ENCODE results near the gene ASB5. TPM values are rescaled to one million over a fixed set of nuclear protein-coding genes. Genes with fewer than 3 reads are reported as not detected.

The ASB5 gene
- total and polyA plus RNA-seq, 9 of the 15 experiments (the other 6 are each of a cell fraction or from before 2014, with no cell fraction given): not detected

DNA sequence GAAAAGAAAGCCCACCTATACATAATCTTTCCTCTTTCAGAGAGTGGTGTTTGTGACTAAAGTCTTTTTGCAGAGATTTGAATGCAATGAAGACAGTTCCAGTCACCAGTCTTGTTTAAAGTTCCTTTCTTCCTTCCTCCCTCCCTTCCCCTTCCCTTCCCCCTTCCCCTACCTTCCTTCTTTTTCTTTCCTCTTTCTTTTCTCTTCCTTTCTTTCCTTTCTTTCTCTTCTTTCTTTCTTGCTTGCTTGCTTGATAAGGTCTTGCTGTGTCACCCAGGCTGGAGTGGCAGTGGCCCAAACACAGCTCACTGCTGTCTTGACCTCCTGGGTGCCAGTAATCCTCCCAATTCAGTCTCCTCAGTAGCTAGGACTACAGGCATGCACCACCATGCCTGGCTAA lies 19.0 kb upstream of the ASB5 start (continued):
- TF ChIP-seq HSF4 (CRISPR knock-in tag; IDR thresholded peaks at IDR 0.05; ENCODE audit: borderline replicate concordance): no peak
- TF ChIP-seq ELF4 (CRISPR knock-in tag; IDR thresholded peaks at IDR 0.05): no peak
- TF ChIP-seq PTRF (tag; IDR thresholded peaks at IDR 0.05): no peak
- TF ChIP-seq HDAC2 (IDR thresholded peaks at IDR 0.05): no peak
- no peak for TF ChIP-seq ZNF668 (CRISPR knock-in tag; IDR thresholded peaks at IDR 0.05)
- TF ChIP-seq MTA1 (IDR thresholded peaks at IDR 0.05; ENCODE audit: borderline replicate concordance): peak; percentile 62
- TF ChIP-seq ZNF609 (CRISPR knock-in tag; IDR thresholded peaks at IDR 0.05; ENCODE audit: borderline replicate concordance): no peak
- 0 out of 2 replicates have a peak, but pooled peaks have one; percentile 35 for TF ChIP-seq SMARCE1 (IDR thresholded peaks at IDR 0.05)
- TF ChIP-seq RBM14 (IDR thresholded peaks at IDR 0.05; ENCODE audit: borderline replicate concordance, insufficient read depth, low read depth, low read length): no peak
- TF ChIP-seq, protein P1, sequence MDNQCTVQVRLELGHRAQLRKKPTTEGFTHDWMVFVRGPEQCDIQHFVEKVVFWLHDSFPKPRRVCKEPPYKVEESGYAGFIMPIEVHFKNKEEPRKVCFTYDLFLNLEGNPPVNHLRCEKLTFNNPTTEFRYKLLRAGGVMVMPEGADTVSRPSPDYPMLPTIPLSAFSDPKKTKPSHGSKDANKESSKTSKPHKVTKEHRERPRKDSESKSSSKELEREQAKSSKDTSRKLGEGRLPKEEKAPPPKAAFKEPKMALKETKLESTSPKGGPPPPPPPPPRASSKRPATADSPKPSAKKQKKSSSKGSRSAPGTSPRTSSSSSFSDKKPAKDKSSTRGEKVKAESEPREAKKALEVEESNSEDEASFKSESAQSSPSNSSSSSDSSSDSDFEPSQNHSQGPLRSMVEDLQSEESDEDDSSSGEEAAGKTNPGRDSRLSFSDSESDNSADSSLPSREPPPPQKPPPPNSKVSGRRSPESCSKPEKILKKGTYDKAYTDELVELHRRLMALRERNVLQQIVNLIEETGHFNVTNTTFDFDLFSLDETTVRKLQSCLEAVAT (IDR thresholded peaks at IDR 0.05): no peak
- no peak for TF ChIP-seq NCOR1 (IDR thresholded peaks at IDR 0.05)
- no peak for TF ChIP-seq NR3C1 (CRISPR knock-in tag; IDR thresholded peaks at IDR 0.05)
- TF ChIP-seq DNMT1 (IDR thresholded peaks at IDR 0.05): no peak
- no peak for TF ChIP-seq SOX6 (IDR thresholded peaks at IDR 0.05)
- no peak for TF ChIP-seq TAF15 (IDR thresholded peaks at IDR 0.05; ENCODE audit: low read depth, low read length)
- TF ChIP-seq ETV6 (IDR thresholded peaks at IDR 0.05; ENCODE audit: borderline replicate concordance in 1 of 2, low read depth in 2 of 2, low read length in 1 of 2): no peak
- no peak for TF ChIP-seq ETV6 (CRISPR knock-in tag; IDR thresholded peaks at IDR 0.05; ENCODE audit: borderline replicate concordance)
- TF ChIP-seq NFATC3 (IDR thresholded peaks at IDR 0.05): no peak
- TF ChIP-seq, protein P2, sequence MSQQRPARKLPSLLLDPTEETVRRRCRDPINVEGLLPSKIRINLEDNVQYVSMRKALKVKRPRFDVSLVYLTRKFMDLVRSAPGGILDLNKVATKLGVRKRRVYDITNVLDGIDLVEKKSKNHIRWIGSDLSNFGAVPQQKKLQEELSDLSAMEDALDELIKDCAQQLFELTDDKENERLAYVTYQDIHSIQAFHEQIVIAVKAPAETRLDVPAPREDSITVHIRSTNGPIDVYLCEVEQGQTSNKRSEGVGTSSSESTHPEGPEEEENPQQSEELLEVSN (IDR thresholded peaks at IDR 0.05; ENCODE audit: borderline replicate concordance in 1 of 2, extremely low read depth in 1 of 2, insufficient read depth in 1 of 2, insufficient read length in 1 of 2, low read depth in 1 of 2, low read length in 1 of 2, poor library complexity in 1 of 2, severe bottlenecking in 1 of 2): no peak
